HEK293 (cell line): ENCODE results near the gene PIGO.

Source experiments
- CTCF ChIA-PET: fragments of 350-600 bp; formaldehyde crosslinking; extraction: SDS; loops from one replicate; lab custom pipeline; 2021; ENCODE audit warnings: antibody characterized with exemption; lab: Yijun Ruan, JAX
- POLR2A ChIA-PET: fragments of 300-600 bp; formaldehyde crosslinking; extraction: SDS; loops from one replicate; lab custom pipeline; 2020; ENCODE audit warnings: antibody characterized with exemption, inconsistent platforms; lab: Yijun Ruan, JAX
- H3K27ac ChIP-seq: fragments of 200-500 bp; sonication (Bioruptor generic); 2 replicates; pipeline ENCODE4 v1.5.1; 2014; ENCODE audit warnings: low read depth, low read length, control low read depth, inconsistent platforms; ENCODE audit errors: extremely low read depth
- H3K36me3 ChIP-seq, 2 experiments: fragments of 200-500 bp in 1 of 2; sonication (Bioruptor generic) in 1 of 2; 1 replicate in 1 of 2; 2 replicates in 1 of 2; pipeline ENCODE4 v1.5.1; 2014 to 2017; ENCODE audit warnings: inconsistent platforms in 2 of 2, low read length in 2 of 2; ENCODE audit not compliant: control insufficient read depth in 2 of 2, insufficient read depth in 1 of 2
- H3K4me1 ChIP-seq: fragments of 200-500 bp; sonication (Bioruptor generic); 2 replicates; pipeline ENCODE4 v1.5.1; 2014; ENCODE audit warnings: mild to moderate bottlenecking, low read length, inconsistent platforms; ENCODE audit not compliant: control insufficient read depth, insufficient read depth
- H3K4me3 ChIP-seq: 2 replicates; pipeline ENCODE4 v1.5.1; 2011; ENCODE audit warnings: low read depth, mild to moderate bottlenecking, control low read depth, low read length, moderate library complexity
- H3K9me3 ChIP-seq: fragments of 200-500 bp; sonication (Bioruptor generic); 2 replicates; pipeline ENCODE4 v1.5.1; 2014; ENCODE audit warnings: low read depth, low read length, inconsistent platforms; ENCODE audit not compliant: control insufficient read depth, insufficient read depth
- FEZF1 ChIP-seq: fragments of 450-650 bp; formaldehyde crosslinking; IDR thresholded peaks from 2 replicates; pipeline ENCODE4 v1.5.1; 2016; ENCODE audit warnings: missing biosample characterization, missing genetic modification characterization
- KLF1 ChIP-seq: fragments of 450-650 bp; formaldehyde crosslinking; IDR thresholded peaks from 2 replicates; pipeline ENCODE4 v1.5.1; 2016; ENCODE audit warnings: missing biosample characterization, missing genetic modification characterization
- KLF10 ChIP-seq: fragments of 450-650 bp; IDR thresholded peaks from 2 replicates; pipeline ENCODE4 v1.5.1; 2018; ENCODE audit warnings: missing biosample characterization, mild to moderate bottlenecking, missing genetic modification characterization
- KLF16 ChIP-seq: fragments of 450-650 bp; formaldehyde crosslinking; IDR thresholded peaks from 2 replicates; pipeline ENCODE4 v1.5.1; 2017; ENCODE audit warnings: missing biosample characterization, missing genetic modification characterization
- KLF8 ChIP-seq: fragments of 450-650 bp; formaldehyde crosslinking; IDR thresholded peaks from 2 replicates; pipeline ENCODE4 v1.5.1; 2016; ENCODE audit warnings: missing biosample characterization, missing genetic modification characterization
- MYNN ChIP-seq: fragments of 450-650 bp; formaldehyde crosslinking; IDR thresholded peaks from 2 replicates; pipeline ENCODE4 v1.5.1; 2016; ENCODE audit warnings: missing biosample characterization, missing genetic modification characterization, borderline replicate concordance
- RBAK ChIP-seq: fragments of 450-650 bp; formaldehyde crosslinking; IDR thresholded peaks from 2 replicates; pipeline ENCODE4 v1.5.1; 2016; ENCODE audit warnings: missing biosample characterization, missing genetic modification characterization
- SCRT1 ChIP-seq: fragments of 450-650 bp; formaldehyde crosslinking; IDR thresholded peaks from 2 replicates; pipeline ENCODE4 v1.5.1; 2016; ENCODE audit warnings: missing biosample characterization, missing genetic modification characterization, borderline replicate concordance
- SP2 ChIP-seq: fragments of 450-650 bp; formaldehyde crosslinking; IDR thresholded peaks from 2 replicates; pipeline ENCODE4 v1.5.1; 2016; ENCODE audit warnings: missing biosample characterization, missing genetic modification characterization
- ZBTB17 ChIP-seq: fragments of 450-650 bp; formaldehyde crosslinking; IDR thresholded peaks from 2 replicates; pipeline ENCODE4 v1.5.1; 2016; ENCODE audit warnings: missing biosample characterization, missing genetic modification characterization
- ZFHX2 ChIP-seq: fragments of 450-650 bp; formaldehyde crosslinking; conservative IDR thresholded peaks from 2 replicates; pipeline ENCODE4 v1.5.1; 2016; ENCODE audit warnings: missing biosample characterization, missing genetic modification characterization
- ZFP37 ChIP-seq: fragments of 450-650 bp; formaldehyde crosslinking; IDR thresholded peaks from 2 replicates; pipeline ENCODE4 v1.5.1; 2016; ENCODE audit warnings: missing biosample characterization, missing genetic modification characterization
- ZIC2 ChIP-seq: fragments of 450-650 bp; formaldehyde crosslinking; IDR thresholded peaks from 2 replicates; pipeline ENCODE4 v1.5.1; 2016; ENCODE audit warnings: missing biosample characterization, missing genetic modification characterization
- ZNF132 ChIP-seq: fragments of 450-650 bp; formaldehyde crosslinking; IDR thresholded peaks from 2 replicates; pipeline ENCODE4 v1.5.1; 2017; ENCODE audit warnings: missing biosample characterization, missing genetic modification characterization, borderline replicate concordance
- ZNF248 ChIP-seq: fragments of 450-650 bp; formaldehyde crosslinking; IDR thresholded peaks from 2 replicates; pipeline ENCODE4 v1.5.1; 2017; ENCODE audit warnings: missing biosample characterization, missing genetic modification characterization
- ZNF292 ChIP-seq: fragments of 450-650 bp; formaldehyde crosslinking; IDR thresholded peaks from 2 replicates; pipeline ENCODE4 v1.5.1; 2016; ENCODE audit warnings: low read depth, missing biosample characterization, missing genetic modification characterization, borderline replicate concordance
- ZNF335 ChIP-seq: fragments of 450-650 bp; formaldehyde crosslinking; conservative IDR thresholded peaks from 2 replicates; pipeline ENCODE4 v1.5.1; 2016; ENCODE audit warnings: missing biosample characterization, missing genetic modification characterization
- ZNF394 ChIP-seq: fragments of 450-650 bp; formaldehyde crosslinking; IDR thresholded peaks from 2 replicates; pipeline ENCODE4 v1.5.1; 2016; ENCODE audit warnings: missing biosample characterization, missing genetic modification characterization, mild to moderate bottlenecking, moderate library complexity, borderline replicate concordance
- ZNF501 ChIP-seq: fragments of 450-650 bp; formaldehyde crosslinking; IDR thresholded peaks from 2 replicates; pipeline ENCODE4 v1.5.1; 2016; ENCODE audit warnings: missing biosample characterization, missing genetic modification characterization
- ZNF514 ChIP-seq: fragments of 450-650 bp; formaldehyde crosslinking; IDR thresholded peaks from 2 replicates; pipeline ENCODE4 v1.5.1; 2016; ENCODE audit warnings: missing biosample characterization, missing genetic modification characterization
- ZNF549 ChIP-seq: fragments of 450-650 bp; IDR thresholded peaks from 2 replicates; pipeline ENCODE4 v1.5.1; 2018; ENCODE audit warnings: missing biosample characterization, missing genetic modification characterization, mild to moderate bottlenecking, inconsistent platforms, moderate library complexity
- ZNF610 ChIP-seq: fragments of 450-650 bp; formaldehyde crosslinking; IDR thresholded peaks from 2 replicates; pipeline ENCODE4 v1.5.1; 2016; ENCODE audit warnings: missing biosample characterization, missing genetic modification characterization, borderline replicate concordance
- ZNF629 ChIP-seq: fragments of 450-650 bp; formaldehyde crosslinking; IDR thresholded peaks from 2 replicates; pipeline ENCODE4 v1.5.1; 2017; ENCODE audit warnings: missing biosample characterization, missing genetic modification characterization
- ZNF654 ChIP-seq: fragments of 450-650 bp; formaldehyde crosslinking; IDR thresholded peaks from 2 replicates; pipeline ENCODE4 v1.5.1; 2016; ENCODE audit warnings: low read depth, missing biosample characterization, missing genetic modification characterization
- ZNF76 ChIP-seq: fragments of 450-650 bp; formaldehyde crosslinking; IDR thresholded peaks from 2 replicates; pipeline ENCODE4; 2016; ENCODE audit warnings: low read depth, missing biosample characterization, missing genetic modification characterization, borderline replicate concordance
- ZNF768 ChIP-seq: fragments of 450-650 bp; formaldehyde crosslinking; IDR thresholded peaks from 2 replicates; pipeline ENCODE4 v1.5.1; 2018; ENCODE audit warnings: missing biosample characterization, mild to moderate bottlenecking, missing genetic modification characterization
- TF ChIP-seq, protein P1 (sequence below): fragments of 450-650 bp; formaldehyde crosslinking; IDR thresholded peaks from 2 replicates; pipeline ENCODE4 v1.5.1; 2016; ENCODE audit warnings: missing biosample characterization, missing genetic modification characterization
- TF ChIP-seq, protein P2 (sequence below): fragments of 450-650 bp; formaldehyde crosslinking; conservative IDR thresholded peaks from 2 replicates; pipeline ENCODE4 v1.5.1; 2016; ENCODE audit warnings: low read depth, missing biosample characterization, missing genetic modification characterization
- TF ChIP-seq, protein P3 (sequence below): fragments of 450-650 bp; formaldehyde crosslinking; IDR thresholded peaks from 2 replicates; pipeline ENCODE4 v1.5.1; 2016; ENCODE audit warnings: missing biosample characterization, missing genetic modification characterization

Gene PIGO

DNA sequence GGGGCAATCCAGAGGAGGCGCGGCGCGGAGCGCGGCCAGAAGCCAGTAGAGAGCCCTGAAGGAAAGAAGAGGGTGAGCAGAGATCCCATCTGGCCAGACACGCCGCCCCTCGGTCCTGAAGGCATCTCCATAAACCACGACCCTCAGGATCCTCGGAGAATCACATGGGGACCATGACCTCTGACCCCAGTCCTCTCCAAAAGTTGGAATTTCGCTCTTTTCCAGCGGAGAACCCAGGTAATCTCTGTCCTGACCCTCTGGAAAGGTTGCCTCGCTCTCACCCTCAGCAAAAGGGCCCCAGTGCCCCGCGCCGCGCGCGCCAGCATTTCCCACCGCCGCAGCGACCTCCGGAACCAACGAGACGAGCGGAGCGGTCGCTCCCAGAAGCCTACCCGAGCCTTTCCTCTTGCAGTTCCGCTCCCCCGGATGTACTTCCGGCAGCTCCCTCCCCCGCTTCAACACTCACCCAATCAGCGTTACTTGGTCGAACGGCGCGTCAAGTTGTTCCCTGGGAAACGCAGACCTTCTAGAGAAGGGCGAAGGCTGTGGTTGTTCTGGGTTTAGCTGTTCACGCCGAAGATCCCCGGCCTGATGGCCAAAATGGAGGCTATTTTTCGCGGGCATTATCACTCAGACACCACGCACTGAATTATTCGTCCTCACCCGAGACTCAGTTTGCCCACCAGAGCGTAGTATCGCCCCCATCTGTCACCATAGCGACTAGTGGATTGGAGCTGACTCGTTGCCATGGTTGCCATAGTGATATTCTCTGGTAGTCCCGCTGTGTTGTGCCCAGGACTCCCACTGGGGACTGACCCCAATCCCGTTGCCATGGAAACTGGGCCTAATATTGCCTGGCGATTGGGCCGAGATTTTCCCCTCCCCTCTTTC lies 6.6 kb upstream of the PIGO start, which contains the start of gene STOML2:
Gene STOML2 (minus strand): TSS at position 363 of the 891 bp plus-strand sequence. CDS start 37 bp downstream, at position 326.
- CTCF ChIA-PET = interaction anchor here (0.8 to 2.3 kb wide), 6 partner anchors 8 to 203 kb away, joined by 4 to 7 read pairs (median 5); partner anchors contain the start of gene VCP
- peaks cover 0 to 65% of the 10 kb centered on the region in 2 experiments; a peak in 1 of 3 replicates for H3K36me3 ChIP-seq
- no peak for TF ChIP-seq SCRT1 (tag by site-specific recombination)
- TF ChIP-seq ZNF335 = peak; percentile 78
- no peak for TF ChIP-seq ZNF132 (tag by site-specific recombination)
- TF ChIP-seq KLF16 (tag by site-specific recombination) = peak; percentile 83; the same call in 1 of the 2 replicates
- peak; percentile 96 for TF ChIP-seq MYNN (tag by site-specific recombination)
- TF ChIP-seq, protein P1, sequence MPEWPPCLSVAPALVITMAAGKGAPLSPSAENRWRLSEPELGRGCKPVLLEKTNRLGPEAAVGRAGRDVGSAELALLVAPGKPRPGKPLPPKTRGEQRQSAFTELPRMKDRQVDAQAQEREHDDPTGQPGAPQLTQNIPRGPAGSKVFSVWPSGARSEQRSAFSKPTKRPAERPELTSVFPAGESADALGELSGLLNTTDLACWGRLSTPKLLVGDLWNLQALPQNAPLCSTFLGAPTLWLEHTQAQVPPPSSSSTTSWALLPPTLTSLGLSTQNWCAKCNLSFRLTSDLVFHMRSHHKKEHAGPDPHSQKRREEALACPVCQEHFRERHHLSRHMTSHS (tag by site-specific recombination) = no peak
- peak; percentile 89 for TF ChIP-seq SP2 (tag by site-specific recombination)
- no peak for TF ChIP-seq ZNF292
- peak; percentile 67; the same call in 1 of the 2 replicates for TF ChIP-seq KLF8 (tag by site-specific recombination)
- TF ChIP-seq KLF10 (tag by site-specific recombination) = peak; percentile 38; the same call in 1 of the 2 replicates
- TF ChIP-seq ZNF629 = peak; percentile 66
- TF ChIP-seq KLF1 (tag by site-specific recombination) = no peak
- no peak for TF ChIP-seq ZNF654 (tag by site-specific recombination)
- peak; percentile 37 for TF ChIP-seq ZFHX2 (tag by site-specific recombination)
- TF ChIP-seq ZNF768 (tag by site-specific recombination) = no peak
- no peak; the same call in 1 of the 2 replicates for TF ChIP-seq FEZF1
- no peak for TF ChIP-seq ZFP37
- TF ChIP-seq ZNF76 = peak; percentile 88
- TF ChIP-seq, protein P2, sequence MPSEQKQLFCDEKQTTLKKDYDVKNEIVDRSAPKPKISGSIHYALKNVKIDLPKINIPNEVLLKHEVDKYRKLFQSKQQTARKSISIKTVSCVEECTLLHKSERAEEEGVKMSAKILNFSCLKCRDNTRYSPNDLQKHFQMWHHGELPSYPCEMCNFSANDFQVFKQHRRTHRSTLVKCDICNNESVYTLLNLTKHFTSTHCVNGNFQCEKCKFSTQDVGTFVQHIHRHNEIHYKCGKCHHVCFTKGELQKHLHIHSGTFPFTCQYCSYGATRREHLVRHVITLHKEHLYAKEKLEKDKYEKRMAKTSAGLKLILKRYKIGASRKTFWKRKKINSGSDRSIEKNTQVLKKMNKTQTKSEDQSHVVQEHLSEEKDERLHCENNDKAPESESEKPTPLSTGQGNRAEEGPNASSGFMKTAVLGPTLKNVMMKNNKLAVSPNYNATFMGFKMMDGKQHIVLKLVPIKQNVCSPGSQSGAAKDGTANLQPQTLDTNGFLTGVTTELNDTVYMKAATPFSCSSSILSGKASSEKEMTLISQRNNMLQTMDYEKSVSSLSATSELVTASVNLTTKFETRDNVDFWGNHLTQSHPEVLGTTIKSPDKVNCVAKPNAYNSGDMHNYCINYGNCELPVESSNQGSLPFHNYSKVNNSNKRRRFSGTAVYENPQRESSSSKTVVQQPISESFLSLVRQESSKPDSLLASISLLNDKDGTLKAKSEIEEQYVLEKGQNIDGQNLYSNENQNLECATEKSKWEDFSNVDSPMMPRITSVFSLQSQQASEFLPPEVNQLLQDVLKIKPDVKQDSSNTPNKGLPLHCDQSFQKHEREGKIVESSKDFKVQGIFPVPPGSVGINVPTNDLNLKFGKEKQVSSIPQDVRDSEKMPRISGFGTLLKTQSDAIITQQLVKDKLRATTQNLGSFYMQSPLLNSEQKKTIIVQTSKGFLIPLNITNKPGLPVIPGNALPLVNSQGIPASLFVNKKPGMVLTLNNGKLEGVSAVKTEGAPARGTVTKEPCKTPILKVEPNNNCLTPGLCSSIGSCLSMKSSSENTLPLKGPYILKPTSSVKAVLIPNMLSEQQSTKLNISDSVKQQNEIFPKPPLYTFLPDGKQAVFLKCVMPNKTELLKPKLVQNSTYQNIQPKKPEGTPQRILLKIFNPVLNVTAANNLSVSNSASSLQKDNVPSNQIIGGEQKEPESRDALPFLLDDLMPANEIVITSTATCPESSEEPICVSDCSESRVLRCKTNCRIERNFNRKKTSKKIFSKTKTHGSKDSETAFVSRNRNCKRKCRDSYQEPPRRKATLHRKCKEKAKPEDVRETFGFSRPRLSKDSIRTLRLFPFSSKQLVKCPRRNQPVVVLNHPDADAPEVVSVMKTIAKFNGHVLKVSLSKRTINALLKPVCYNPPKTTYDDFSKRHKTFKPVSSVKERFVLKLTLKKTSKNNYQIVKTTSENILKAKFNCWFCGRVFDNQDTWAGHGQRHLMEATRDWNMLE = peak; percentile 95
- TF ChIP-seq ZNF514 (tag by site-specific recombination) = no peak
- no peak for TF ChIP-seq ZNF549 (tag by site-specific recombination)
- TF ChIP-seq ZIC2 (tag by site-specific recombination) = peak; percentile 53; the same call in 1 of the 2 replicates
- TF ChIP-seq ZNF610 (tag by site-specific recombination) = peak; percentile 86; the same call in 1 of the 2 replicates
- TF ChIP-seq, protein P3, sequence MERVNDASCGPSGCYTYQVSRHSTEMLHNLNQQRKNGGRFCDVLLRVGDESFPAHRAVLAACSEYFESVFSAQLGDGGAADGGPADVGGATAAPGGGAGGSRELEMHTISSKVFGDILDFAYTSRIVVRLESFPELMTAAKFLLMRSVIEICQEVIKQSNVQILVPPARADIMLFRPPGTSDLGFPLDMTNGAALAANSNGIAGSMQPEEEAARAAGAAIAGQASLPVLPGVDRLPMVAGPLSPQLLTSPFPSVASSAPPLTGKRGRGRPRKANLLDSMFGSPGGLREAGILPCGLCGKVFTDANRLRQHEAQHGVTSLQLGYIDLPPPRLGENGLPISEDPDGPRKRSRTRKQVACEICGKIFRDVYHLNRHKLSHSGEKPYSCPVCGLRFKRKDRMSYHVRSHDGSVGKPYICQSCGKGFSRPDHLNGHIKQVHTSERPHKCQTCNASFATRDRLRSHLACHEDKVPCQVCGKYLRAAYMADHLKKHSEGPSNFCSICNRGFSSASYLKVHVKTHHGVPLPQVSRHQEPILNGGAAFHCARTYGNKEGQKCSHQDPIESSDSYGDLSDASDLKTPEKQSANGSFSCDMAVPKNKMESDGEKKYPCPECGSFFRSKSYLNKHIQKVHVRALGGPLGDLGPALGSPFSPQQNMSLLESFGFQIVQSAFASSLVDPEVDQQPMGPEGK = no peak; the same call in 1 of the 2 replicates
- TF ChIP-seq ZBTB17 = peak; percentile 80
- TF ChIP-seq ZNF501 (tag by site-specific recombination) = peak; percentile 59; the same call in 1 of the 2 replicates
- no peak for TF ChIP-seq RBAK (tag by site-specific recombination)
- no peak for TF ChIP-seq ZNF248 (tag by site-specific recombination)
- no peak for TF ChIP-seq ZNF394 (tag by site-specific recombination)

More for the DNA sequence above, 6.6 kb upstream of the PIGO start, which contains the start of gene STOML2:
- no peaks in the 10 kb centered on the region for H3K4me1 ChIP-seq
- peak within 1 kb of the TSS; percentile 83 for H3K4me3 ChIP-seq
- POLR2A ChIA-PET = interaction anchor here (0.7 to 6.4 kb wide), 14 partner anchors 8 to 629 kb away, joined by 3 to 92 read pairs (median 4); partner anchors contain the start of genes ATOSB, CCDC107, CREB3 and FANCG
- peak within 1 kb of the TSS; percentile 66 for H3K27ac ChIP-seq
- H3K9me3 ChIP-seq = no peaks in the 10 kb centered on the region
